ENCODE data around the gene OR1J2.
"Not testable (repeated sequence)": the region's sequence is repeated elsewhere in the genome, so short reads cannot be mapped to it uniquely, and the experiment has no call there.

OR1J2 gene

DNA sequence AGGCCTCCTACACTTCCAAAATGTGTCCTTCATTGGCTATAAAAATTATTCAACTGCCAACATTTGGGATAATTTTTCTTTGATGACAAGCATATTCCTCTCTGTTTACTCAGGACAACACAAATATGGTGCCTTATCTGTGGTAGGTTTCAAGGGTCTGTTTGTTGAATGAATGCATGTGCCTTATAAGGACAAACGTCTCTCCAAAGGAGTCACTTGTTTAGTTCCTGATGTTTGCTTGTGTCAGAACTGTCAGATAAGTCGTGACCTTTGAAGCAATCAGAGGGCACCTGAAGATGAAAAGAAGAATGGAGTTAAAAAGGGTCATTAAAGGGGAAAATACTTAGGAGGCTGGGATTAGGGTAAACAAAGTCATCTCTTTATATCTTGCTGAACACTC lies 3.6 kb upstream of the OR1J2 start:
- H3K9me3 ChIP-seq (ENCODE audit: control insufficient read depth, low read depth, low read length): peaks cover 49% of the 10 kb centered on the region
- H3K4me3 ChIP-seq (ENCODE audit: low read length): no peak overlapping the region
- no peak overlapping the region for H3K27ac ChIP-seq (ENCODE audit: low read length)
- H3K4me1 ChIP-seq (ENCODE audit: control insufficient read depth, low read depth, low read length): no peaks in the 10 kb centered on the region
- no peaks in the 10 kb centered on the region for H3K27me3 ChIP-seq (ENCODE audit: control insufficient read depth, insufficient read depth, low read length)
- H3K9ac ChIP-seq (ENCODE audit: low read length): no peak overlapping the region
- no peaks in the 10 kb centered on the region for H3K36me3 ChIP-seq (ENCODE audit: control insufficient read depth, low read depth, low read length)

DNA sequence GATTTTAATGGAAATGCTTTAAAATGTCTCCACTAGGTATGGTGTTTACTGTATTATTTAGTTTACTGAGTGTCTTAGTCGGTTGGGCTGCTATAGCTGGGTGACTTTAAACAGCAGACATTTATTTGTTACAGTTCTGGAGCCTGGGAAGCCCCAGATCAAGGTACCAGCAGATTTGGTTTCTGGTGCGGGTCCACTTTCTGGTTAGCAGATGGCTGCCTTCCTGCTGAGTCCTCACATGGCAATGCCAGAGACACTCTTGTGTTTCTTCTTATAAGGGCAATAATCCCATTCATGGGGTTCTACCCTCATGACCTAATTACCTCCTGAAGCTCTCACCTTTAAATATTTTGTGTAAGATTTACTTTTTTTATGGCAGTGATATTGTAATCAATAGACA lies 7.6 kb downstream of the OR1J2 start:
- Histone ChIP-seq H3K27me3 (ENCODE audit: control insufficient read depth, insufficient read depth, low read length) (no peaks in the 10 kb centered on the region), H3K36me3 (ENCODE audit: control insufficient read depth, low read depth, low read length) (no peaks in the 10 kb centered on the region), H3K9me3 (ENCODE audit: control insufficient read depth, low read depth, low read length) (peaks cover 64% of the 10 kb centered on the region), H3K9ac (ENCODE audit: low read length) (no peak overlapping the region), H3K4me3 (ENCODE audit: low read length) (no peak overlapping the region), H3K27ac (ENCODE audit: low read length) (no peak overlapping the region), H3K4me1 (ENCODE audit: control insufficient read depth, low read depth, low read length) (no peaks in the 10 kb centered on the region)

DNA sequence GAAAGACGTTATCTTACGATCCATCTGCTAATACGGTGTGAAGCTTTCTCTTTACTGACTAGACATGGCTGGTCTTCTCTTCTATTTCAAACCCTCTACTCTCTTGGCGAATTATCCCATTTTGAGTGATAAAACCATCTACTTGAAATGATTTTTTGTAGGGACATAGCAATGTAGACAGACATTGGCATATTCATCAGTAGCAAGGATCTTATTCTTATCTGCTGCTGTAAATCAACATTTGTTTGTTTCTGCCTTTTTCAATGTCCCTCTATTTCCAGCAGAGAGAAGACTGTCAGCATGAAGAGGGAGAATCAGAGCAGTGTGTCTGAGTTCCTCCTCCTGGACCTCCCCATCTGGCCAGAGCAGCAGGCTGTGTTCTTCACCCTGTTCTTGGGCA lies 8.2 kb downstream of the OR1J2 start, which contains the start of gene OR1J4:
OR1J4 (plus strand) TSS at position 301 of the 400 bp plus-strand sequence; CDS start at position 301, 0 bp downstream.
- no peaks in the 10 kb centered on the region for H3K4me1 ChIP-seq (ENCODE audit: control insufficient read depth, low read depth, low read length)
- no peaks in the 10 kb centered on the region for H3K27me3 ChIP-seq (ENCODE audit: control insufficient read depth, insufficient read depth, low read length)
- H3K9ac ChIP-seq (ENCODE audit: low read length): no peak within 1 kb of the TSS
- H3K27ac ChIP-seq (ENCODE audit: low read length): no peak within 1 kb of the TSS
- peaks cover 70% of the 10 kb centered on the region for H3K9me3 ChIP-seq (ENCODE audit: control insufficient read depth, low read depth, low read length)
- no peak within 1 kb of the TSS for H3K4me3 ChIP-seq (ENCODE audit: low read length)
- H3K36me3 ChIP-seq (ENCODE audit: control insufficient read depth, low read depth, low read length): no peaks in the 10 kb centered on the region

DNA sequence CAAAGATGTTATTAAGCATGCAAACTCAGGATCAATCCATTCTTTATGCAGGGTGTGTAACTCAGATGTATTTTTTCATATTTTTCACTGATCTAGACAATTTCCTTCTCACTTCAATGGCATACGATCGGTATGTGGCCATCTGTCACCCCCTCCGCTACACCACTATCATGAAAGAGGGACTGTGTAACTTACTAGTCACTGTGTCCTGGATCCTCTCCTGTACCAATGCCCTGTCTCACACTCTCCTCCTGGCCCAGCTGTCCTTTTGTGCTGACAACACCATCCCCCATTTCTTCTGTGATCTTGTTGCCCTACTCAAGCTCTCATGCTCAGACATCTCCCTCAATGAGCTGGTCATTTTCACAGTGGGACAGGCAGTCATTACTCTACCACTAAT lies 8.8 kb downstream of the OR1J2 start:
- Histone ChIP-seq H3K27me3 (ENCODE audit: control insufficient read depth, insufficient read depth, low read length) (no peaks in the 10 kb centered on the region), H3K9ac (ENCODE audit: low read length) (no peak overlapping the region), H3K9me3 (ENCODE audit: control insufficient read depth, low read depth, low read length) (peaks cover 69% of the 10 kb centered on the region), H3K4me1 (ENCODE audit: control insufficient read depth, low read depth, low read length) (no peaks in the 10 kb centered on the region), H3K4me3 (ENCODE audit: low read length) (no peak overlapping the region), H3K27ac (ENCODE audit: low read length) (no peak overlapping the region), H3K36me3 (ENCODE audit: control insufficient read depth, low read depth, low read length) (no peaks in the 10 kb centered on the region)

GRCh38 chr9:122526602-122527001 lies 16.0 kb downstream of the OR1J2 start:
- no peak overlapping the region for H3K9ac ChIP-seq (ENCODE audit: low read length)
- no peaks in the 10 kb centered on the region for H3K27me3 ChIP-seq (ENCODE audit: control insufficient read depth, insufficient read depth, low read length)
- H3K27ac ChIP-seq (ENCODE audit: low read length): no peak overlapping the region
- peaks cover 62% of the 10 kb centered on the region for H3K9me3 ChIP-seq (ENCODE audit: control insufficient read depth, low read depth, low read length)
- H3K36me3 ChIP-seq (ENCODE audit: control insufficient read depth, low read depth, low read length): no peaks in the 10 kb centered on the region
- H3K4me1 ChIP-seq (ENCODE audit: control insufficient read depth, low read depth, low read length): no peaks in the 10 kb centered on the region
- no peak overlapping the region for H3K4me3 ChIP-seq (ENCODE audit: low read length)

GRCh38 chr9:122527193-122527592 lies 16.6 kb downstream of the OR1J2 start, which contains the start of gene OR1N1:
Gene OR1N1 (minus strand): TSS chr9:122527293. CDS start chr9:122527293, 0 bp downstream.
- no peak within 1 kb of the TSS for H3K9ac ChIP-seq (ENCODE audit: low read length)
- H3K4me3 ChIP-seq (ENCODE audit: low read length): no peak within 1 kb of the TSS
- H3K4me1 ChIP-seq (ENCODE audit: control insufficient read depth, low read depth, low read length): no peaks in the 10 kb centered on the region
- peaks cover 56% of the 10 kb centered on the region for H3K9me3 ChIP-seq (ENCODE audit: control insufficient read depth, low read depth, low read length)
- no peak within 1 kb of the TSS for H3K27ac ChIP-seq (ENCODE audit: low read length)
- H3K27me3 ChIP-seq (ENCODE audit: control insufficient read depth, insufficient read depth, low read length): no peaks in the 10 kb centered on the region
- H3K36me3 ChIP-seq (ENCODE audit: control insufficient read depth, low read depth, low read length): no peaks in the 10 kb centered on the region

DNA sequence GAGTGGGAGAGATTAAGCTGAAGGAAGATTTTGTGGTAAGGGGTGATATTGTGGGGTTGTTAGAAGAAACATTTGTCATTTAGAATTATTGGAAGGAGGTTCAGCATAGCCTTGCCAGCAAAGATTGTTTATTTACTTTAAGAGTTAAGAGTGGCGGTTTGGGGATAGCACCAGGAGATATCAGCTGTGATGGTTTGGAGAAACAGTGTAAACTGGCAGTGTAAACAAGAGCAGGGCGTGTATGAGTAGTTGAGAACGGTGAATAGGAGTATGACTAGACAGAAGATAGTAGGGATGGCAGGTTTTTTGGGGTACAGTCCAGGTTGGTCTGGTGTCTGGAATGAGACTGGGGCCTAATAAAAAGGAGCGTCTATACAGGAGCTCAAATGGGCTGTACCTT lies 20.6 kb downstream of the OR1J2 start:
- H3K9ac ChIP-seq (ENCODE audit: low read length); H3K27ac ChIP-seq (ENCODE audit: low read length); H3K4me1 ChIP-seq (ENCODE audit: control insufficient read depth, low read depth, low read length); H3K4me3 ChIP-seq (ENCODE audit: low read length); H3K27me3 ChIP-seq (ENCODE audit: control insufficient read depth, insufficient read depth, low read length); H3K36me3 ChIP-seq (ENCODE audit: control insufficient read depth, low read depth, low read length): not testable (repeated sequence)
- peaks cover 30% of the 10 kb centered on the region for H3K9me3 ChIP-seq (ENCODE audit: control insufficient read depth, low read depth, low read length)

- no peak overlapping the region for H3K9ac ChIP-seq (ENCODE audit: low read length)
- no peaks in the 10 kb centered on the region for H3K27me3 ChIP-seq (ENCODE audit: control insufficient read depth, insufficient read depth, low read length)
- H3K9me3 ChIP-seq (ENCODE audit: control insufficient read depth, low read depth, low read length): peaks cover 11% of the 10 kb centered on the region
- no peaks in the 10 kb centered on the region for H3K4me1 ChIP-seq (ENCODE audit: control insufficient read depth, low read depth, low read length)
- H3K36me3 ChIP-seq (ENCODE audit: control insufficient read depth, low read depth, low read length): no peaks in the 10 kb centered on the region
- H3K4me3 ChIP-seq (ENCODE audit: low read length): no peak overlapping the region
- H3K27ac ChIP-seq (ENCODE audit: low read length): no peak overlapping the region
These were observed 25.5 kb downstream of the OR1J2 start for GRCh38 chr9:122536134-122536533.

GRCh38 chr9:122537066-122537465 lies 26.5 kb downstream of the OR1J2 start:
- H3K9me3 ChIP-seq (ENCODE audit: control insufficient read depth, low read depth, low read length): peaks cover 18% of the 10 kb centered on the region
- not testable (repeated sequence) for H3K4me3 ChIP-seq (ENCODE audit: low read length); H3K27me3 ChIP-seq (ENCODE audit: control insufficient read depth, insufficient read depth, low read length); H3K4me1 ChIP-seq (ENCODE audit: control insufficient read depth, low read depth, low read length); H3K27ac ChIP-seq (ENCODE audit: low read length); H3K9ac ChIP-seq (ENCODE audit: low read length); H3K36me3 ChIP-seq (ENCODE audit: control insufficient read depth, low read depth, low read length)

GRCh38 chr9:122538757-122539156 lies 28.2 kb downstream of the OR1J2 start:
- no peak overlapping the region for H3K9ac ChIP-seq (ENCODE audit: low read length)
- no peaks in the 10 kb centered on the region for H3K27me3 ChIP-seq (ENCODE audit: control insufficient read depth, insufficient read depth, low read length)
- no peak overlapping the region for H3K27ac ChIP-seq (ENCODE audit: low read length)
- no peaks in the 10 kb centered on the region for H3K4me1 ChIP-seq (ENCODE audit: control insufficient read depth, low read depth, low read length)
- H3K9me3 ChIP-seq (ENCODE audit: control insufficient read depth, low read depth, low read length): peaks cover 32% of the 10 kb centered on the region
- no peaks in the 10 kb centered on the region for H3K36me3 ChIP-seq (ENCODE audit: control insufficient read depth, low read depth, low read length)
- no peak overlapping the region for H3K4me3 ChIP-seq (ENCODE audit: low read length)

GRCh38 chr9:122546196-122546595 lies 35.6 kb downstream of the OR1J2 start:
- Histone ChIP-seq H3K36me3 (ENCODE audit: control insufficient read depth, low read depth, low read length) (no peaks in the 10 kb centered on the region), H3K9me3 (ENCODE audit: control insufficient read depth, low read depth, low read length) (peaks cover 54% of the 10 kb centered on the region), H3K9ac (ENCODE audit: low read length) (no peak overlapping the region), H3K27ac (ENCODE audit: low read length) (no peak overlapping the region), H3K4me1 (ENCODE audit: control insufficient read depth, low read depth, low read length) (no peaks in the 10 kb centered on the region), H3K27me3 (ENCODE audit: control insufficient read depth, insufficient read depth, low read length) (no peaks in the 10 kb centered on the region), H3K4me3 (ENCODE audit: low read length) (no peak overlapping the region)

GRCh38 chr9:122551371-122551770 lies 40.8 kb downstream of the OR1J2 start:
- H3K4me1 ChIP-seq (ENCODE audit: control insufficient read depth, low read depth, low read length): no peaks in the 10 kb centered on the region
- no peak overlapping the region for H3K4me3 ChIP-seq (ENCODE audit: low read length)
- no peak overlapping the region for H3K27ac ChIP-seq (ENCODE audit: low read length)
- H3K9me3 ChIP-seq (ENCODE audit: control insufficient read depth, low read depth, low read length): peaks cover 51% of the 10 kb centered on the region
- no peak overlapping the region for H3K9ac ChIP-seq (ENCODE audit: low read length)
- H3K36me3 ChIP-seq (ENCODE audit: control insufficient read depth, low read depth, low read length): no peaks in the 10 kb centered on the region
- H3K27me3 ChIP-seq (ENCODE audit: control insufficient read depth, insufficient read depth, low read length): no peaks in the 10 kb centered on the region

Measured in iPS-18a (cell line).